CD4-positive, alpha-beta T cell treated with Interleukin-15 for 1 hour (primary cell): ENCODE data around the gene TP63.

ENCODE experiments used
- DNase-seq: peaks from one replicate; pipeline ENCODE4 v3.0.0-alpha.2; 2020

TP63 gene

GRCh38 chr3:189787191-189787590 lies 156.0 kb downstream of the TP63 start:
- no peak for DNase-seq

- DNase-seq, result no peak
These were observed 156.4 kb downstream of the TP63 start for GRCh38 chr3:189787632-189788031.

- DNase-seq, result no peak
These were observed 158.2 kb downstream of the TP63 start for GRCh38 chr3:189789432-189789831.

GRCh38 chr3:189790658-189791057 lies 159.5 kb downstream of the TP63 start:
- DNase-seq, result no peak

- no peak for DNase-seq
These were observed 161.1 kb downstream of the TP63 start for GRCh38 chr3:189792046-189792929.

- DNase-seq, result no peak
These were observed 163.3 kb downstream of the TP63 start for GRCh38 chr3:189794518-189794917.

- no peak for DNase-seq
These were observed 166.0 kb downstream of the TP63 start for GRCh38 chr3:189797103-189797750.

- no peak for DNase-seq
These were observed 168.2 kb downstream of the TP63 start for GRCh38 chr3:189799366-189799765.

GRCh38 chr3:189800436-189800835 lies 169.2 kb downstream of the TP63 start:
- no peak for DNase-seq

GRCh38 chr3:189803254-189803653 lies 172.1 kb downstream of the TP63 start:
- no peak for DNase-seq

GRCh38 chr3:189805375-189806067 lies 174.3 kb downstream of the TP63 start:
- DNase-seq, result no peak

- no peak for DNase-seq
These were observed 175.2 kb downstream of the TP63 start for GRCh38 chr3:189806171-189806951.

- DNase-seq, result no peak
These were observed 177.2 kb downstream of the TP63 start for GRCh38 chr3:189808246-189809007.

- no peak for DNase-seq
These were observed 178.4 kb downstream of the TP63 start for GRCh38 chr3:189809583-189809982.

- no peak for DNase-seq
These were observed 181.7 kb downstream of the TP63 start for GRCh38 chr3:189812806-189813465.

- DNase-seq, result no peak
These were observed 182.6 kb downstream of the TP63 start for GRCh38 chr3:189813647-189814240.

- DNase-seq, result no peak
These were observed 189.2 kb downstream of the TP63 start for GRCh38 chr3:189820365-189820720.

- DNase-seq, result no peak
These were observed 190.1 kb downstream of the TP63 start for GRCh38 chr3:189821262-189821661.

GRCh38 chr3:189822726-189823125 lies 191.5 kb downstream of the TP63 start:
- DNase-seq, result no peak

GRCh38 chr3:189824629-189825312 lies 193.6 kb downstream of the TP63 start:
- DNase-seq, result no peak

- DNase-seq, result no peak
These were observed 195.4 kb downstream of the TP63 start for GRCh38 chr3:189826566-189826965.
